ENCODE measurements around the gene KIAA0825.

The KIAA0825 gene

GRCh38 chr5:94480486-94480885 lies 137.9 kb downstream of the KIAA0825 start:
- Histone ChIP-seq H3K36me3 (ENCODE audit: control insufficient read depth, insufficient read depth, low read length) (no peaks in the 10 kb centered on the region), H3K27me3 (ENCODE audit: control insufficient read depth, insufficient read depth, low read length) (no peaks in the 10 kb centered on the region), H3K4me3 (ENCODE audit: low read length) (no peak overlapping the region), H3K27ac (ENCODE audit: low read depth, low read length) (no peak overlapping the region), H3K4me1 (ENCODE audit: control insufficient read depth, insufficient read depth, low read length) (no peaks in the 10 kb centered on the region), H3K9ac (ENCODE audit: low read length) (no peak overlapping the region)

GRCh38 chr5:94473936-94474335 lies 144.5 kb downstream of the KIAA0825 start:
- H3K9ac ChIP-seq (ENCODE audit: low read length) = no peak overlapping the region
- H3K36me3 ChIP-seq (ENCODE audit: control insufficient read depth, insufficient read depth, low read length) = no peaks in the 10 kb centered on the region
- H3K4me3 ChIP-seq (ENCODE audit: low read length) = no peak overlapping the region
- H3K4me1 ChIP-seq (ENCODE audit: control insufficient read depth, insufficient read depth, low read length) = no peaks in the 10 kb centered on the region
- H3K27me3 ChIP-seq (ENCODE audit: control insufficient read depth, insufficient read depth, low read length) = no peaks in the 10 kb centered on the region
- H3K27ac ChIP-seq (ENCODE audit: low read depth, low read length) = no peak overlapping the region

GRCh38 chr5:94471521-94471920 lies 146.9 kb downstream of the KIAA0825 start:
- Histone ChIP-seq H3K4me3 (ENCODE audit: low read length) (no peak overlapping the region), H3K36me3 (ENCODE audit: control insufficient read depth, insufficient read depth, low read length) (no peaks in the 10 kb centered on the region), H3K27ac (ENCODE audit: low read depth, low read length) (no peak overlapping the region), H3K4me1 (ENCODE audit: control insufficient read depth, insufficient read depth, low read length) (no peaks in the 10 kb centered on the region), H3K27me3 (ENCODE audit: control insufficient read depth, insufficient read depth, low read length) (no peaks in the 10 kb centered on the region), H3K9ac (ENCODE audit: low read length) (no peak overlapping the region)

GRCh38 chr5:94470802-94471201 lies 147.6 kb downstream of the KIAA0825 start:
- Histone ChIP-seq H3K9ac (ENCODE audit: low read length) (no peak overlapping the region), H3K36me3 (ENCODE audit: control insufficient read depth, insufficient read depth, low read length) (no peaks in the 10 kb centered on the region), H3K4me1 (ENCODE audit: control insufficient read depth, insufficient read depth, low read length) (no peaks in the 10 kb centered on the region), H3K27me3 (ENCODE audit: control insufficient read depth, insufficient read depth, low read length) (no peaks in the 10 kb centered on the region), H3K4me3 (ENCODE audit: low read length) (no peak overlapping the region), H3K27ac (ENCODE audit: low read depth, low read length) (no peak overlapping the region)

- Histone ChIP-seq H3K9ac (ENCODE audit: low read length) (no peak overlapping the region), H3K36me3 (ENCODE audit: control insufficient read depth, insufficient read depth, low read length) (no peaks in the 10 kb centered on the region), H3K4me1 (ENCODE audit: control insufficient read depth, insufficient read depth, low read length) (no peaks in the 10 kb centered on the region), H3K27me3 (ENCODE audit: control insufficient read depth, insufficient read depth, low read length) (no peaks in the 10 kb centered on the region), H3K27ac (ENCODE audit: low read depth, low read length) (no peak overlapping the region), H3K4me3 (ENCODE audit: low read length) (no peak overlapping the region)
Measured at GRCh38 chr5:94469894-94470329, 148.5 kb downstream of the KIAA0825 start.

GRCh38 chr5:94467954-94468930 lies 150.2 kb downstream of the KIAA0825 start:
- Histone ChIP-seq H3K27me3 (ENCODE audit: control insufficient read depth, insufficient read depth, low read length) (no peaks in the 10 kb centered on the region), H3K36me3 (ENCODE audit: control insufficient read depth, insufficient read depth, low read length) (no peaks in the 10 kb centered on the region), H3K4me3 (ENCODE audit: low read length) (no peak overlapping the region), H3K9ac (ENCODE audit: low read length) (no peak overlapping the region), H3K27ac (ENCODE audit: low read depth, low read length) (no peak overlapping the region), H3K4me1 (ENCODE audit: control insufficient read depth, insufficient read depth, low read length) (no peaks in the 10 kb centered on the region)

GRCh38 chr5:94467346-94467953 lies 151.0 kb downstream of the KIAA0825 start:
- H3K4me1 ChIP-seq (ENCODE audit: control insufficient read depth, insufficient read depth, low read length) = no peaks in the 10 kb centered on the region
- no peak overlapping the region for H3K27ac ChIP-seq (ENCODE audit: low read depth, low read length)
- no peak overlapping the region for H3K9ac ChIP-seq (ENCODE audit: low read length)
- no peak overlapping the region for H3K4me3 ChIP-seq (ENCODE audit: low read length)
- H3K36me3 ChIP-seq (ENCODE audit: control insufficient read depth, insufficient read depth, low read length) = no peaks in the 10 kb centered on the region
- no peaks in the 10 kb centered on the region for H3K27me3 ChIP-seq (ENCODE audit: control insufficient read depth, insufficient read depth, low read length)

- Histone ChIP-seq H3K4me1 (ENCODE audit: control insufficient read depth, insufficient read depth, low read length) (no peaks in the 10 kb centered on the region), H3K9ac (ENCODE audit: low read length) (no peak overlapping the region), H3K36me3 (ENCODE audit: control insufficient read depth, insufficient read depth, low read length) (no peaks in the 10 kb centered on the region), H3K4me3 (ENCODE audit: low read length) (no peak overlapping the region), H3K27me3 (ENCODE audit: control insufficient read depth, insufficient read depth, low read length) (no peaks in the 10 kb centered on the region), H3K27ac (ENCODE audit: low read depth, low read length) (no peak overlapping the region)
Measured at GRCh38 chr5:94463739-94464138, 154.7 kb downstream of the KIAA0825 start.

GRCh38 chr5:94461131-94461530 lies 157.3 kb downstream of the KIAA0825 start:
- H3K27ac ChIP-seq (ENCODE audit: low read depth, low read length) = no peak overlapping the region
- no peaks in the 10 kb centered on the region for H3K36me3 ChIP-seq (ENCODE audit: control insufficient read depth, insufficient read depth, low read length)

GRCh38 chr5:94459915-94460314 lies 158.5 kb downstream of the KIAA0825 start:
- H3K27me3 ChIP-seq (ENCODE audit: control insufficient read depth, insufficient read depth, low read length) = no peaks in the 10 kb centered on the region
- H3K4me3 ChIP-seq (ENCODE audit: low read length) = no peak overlapping the region
- H3K9ac ChIP-seq (ENCODE audit: low read length) = no peak overlapping the region
- H3K4me1 ChIP-seq (ENCODE audit: control insufficient read depth, insufficient read depth, low read length) = no peaks in the 10 kb centered on the region
- H3K36me3 ChIP-seq (ENCODE audit: control insufficient read depth, insufficient read depth, low read length) = no peaks in the 10 kb centered on the region
- H3K27ac ChIP-seq (ENCODE audit: low read depth, low read length) = no peak overlapping the region

More at GRCh38 chr5:94461131-94461530, 157.3 kb downstream of the KIAA0825 start:
- Histone ChIP-seq H3K4me3 (ENCODE audit: low read length) (no peak overlapping the region), H3K4me1 (ENCODE audit: control insufficient read depth, insufficient read depth, low read length) (no peaks in the 10 kb centered on the region), H3K27me3 (ENCODE audit: control insufficient read depth, insufficient read depth, low read length) (no peaks in the 10 kb centered on the region), H3K9ac (ENCODE audit: low read length) (no peak overlapping the region)

- Histone ChIP-seq H3K27ac (ENCODE audit: low read depth, low read length) (no peak overlapping the region), H3K9ac (ENCODE audit: low read length) (no peak overlapping the region), H3K27me3 (ENCODE audit: control insufficient read depth, insufficient read depth, low read length) (no peaks in the 10 kb centered on the region), H3K4me1 (ENCODE audit: control insufficient read depth, insufficient read depth, low read length) (no peaks in the 10 kb centered on the region), H3K4me3 (ENCODE audit: low read length) (no peak overlapping the region), H3K36me3 (ENCODE audit: control insufficient read depth, insufficient read depth, low read length) (no peaks in the 10 kb centered on the region)
Measured at GRCh38 chr5:94457788-94458187, 160.6 kb downstream of the KIAA0825 start.

GRCh38 chr5:94445726-94446125 lies 172.7 kb downstream of the KIAA0825 start:
- H3K27me3 ChIP-seq (ENCODE audit: control insufficient read depth, insufficient read depth, low read length) = no peaks in the 10 kb centered on the region
- H3K36me3 ChIP-seq (ENCODE audit: control insufficient read depth, insufficient read depth, low read length) = no peaks in the 10 kb centered on the region
- H3K27ac ChIP-seq (ENCODE audit: low read depth, low read length) = no peak overlapping the region
- no peak overlapping the region for H3K4me3 ChIP-seq (ENCODE audit: low read length)
- H3K9ac ChIP-seq (ENCODE audit: low read length) = no peak overlapping the region
- no peaks in the 10 kb centered on the region for H3K4me1 ChIP-seq (ENCODE audit: control insufficient read depth, insufficient read depth, low read length)

All from rectal smooth muscle tissue (tissue), 1 donor.